CD14-positive monocyte (primary cell): Measurements from ENCODE around the gene CEBPZ. TPM values are rescaled to one million over a fixed set of nuclear protein-coding genes. Genes with fewer than 3 reads are reported as not detected.

Experiments
- DNase-seq, 3 donors: peaks; one replicate each; pipeline ENCODE4 v3.0.0-alpha.2; 2011 to 2022
- H2AFZ ChIP-seq: 2 replicates; pipeline ENCODE4 v1.6.0; 2012; ENCODE audit warnings: mild to moderate bottlenecking, low read depth, low read length, inconsistent platforms; ENCODE audit not compliant: insufficient read depth, poor library complexity, severe bottlenecking
- H3K27ac ChIP-seq, 2 donors: 1 replicate in 1 of 2; 2 replicates in 1 of 2; pipeline ENCODE4 v1.5.1; 2012 to 2013; ENCODE audit warnings: low read length in 2 of 2, control low read depth in 1 of 2, inconsistent platforms in 1 of 2, low read depth in 1 of 2, mild to moderate bottlenecking in 1 of 2
- H3K27me3 ChIP-seq, 2 donors: one replicate each; pipeline versions ENCODE4 v1.6.0 to v1.6.1; 2011 to 2013; ENCODE audit warnings: low read length in 2 of 2; ENCODE audit not compliant: control insufficient read depth in 2 of 2, insufficient read depth in 2 of 2
- H3K36me3 ChIP-seq, 2 donors: replicated peaks in 1 of 2; 1 replicate in 1 of 2; 2 replicates in 1 of 2; pipeline versions ENCODE4 v1.5.1 to v1.6.1; 2012 to 2013; ENCODE audit warnings: low read length in 2 of 2, control low read depth in 1 of 2, inconsistent platforms in 1 of 2, mild to moderate bottlenecking in 1 of 2; ENCODE audit not compliant: insufficient read depth in 2 of 2, control insufficient read depth in 1 of 2
- H3K4me1 ChIP-seq, 2 donors: 1 replicate in 1 of 2; 2 replicates in 1 of 2; pipeline versions ENCODE4 v1.5.1 to v1.6.1; 2012 to 2013; ENCODE audit warnings: low read length in 2 of 2, control low read depth in 1 of 2, inconsistent platforms in 1 of 2, mild to moderate bottlenecking in 1 of 2, moderate library complexity in 1 of 2; ENCODE audit not compliant: insufficient read depth in 2 of 2, control insufficient read depth in 1 of 2
- H3K4me2 ChIP-seq: replicated peaks from 2 replicates; pipeline ENCODE3; 2012; ENCODE audit warnings: low read length, moderate library complexity, mild to moderate bottlenecking; ENCODE audit not compliant: poor library complexity, severe bottlenecking; ENCODE audit errors: extremely low read depth
- H3K4me3 ChIP-seq, 3 experiments: fragments of 200-600 bp in 1 of 3; sonication (generic) in 1 of 3; replicated peaks in 1 of 3; 1 replicate in 2 of 3; 2 replicates in 1 of 3; pipeline ENCODE4 v1.5.1; 2011 to 2013; ENCODE audit warnings: low read length in 3 of 3, mild to moderate bottlenecking in 3 of 3, control low read depth in 2 of 3, low read depth in 2 of 3, inconsistent platforms in 1 of 3, moderate library complexity in 1 of 3
- H3K79me2 ChIP-seq: 2 replicates; pipeline ENCODE4 v1.6.0; 2012; ENCODE audit warnings: mild to moderate bottlenecking, control low read depth, inconsistent platforms, low read length, moderate library complexity; ENCODE audit not compliant: insufficient read depth
- H3K9ac ChIP-seq: 2 replicates; pipeline ENCODE4 v1.6.0; 2017; ENCODE audit warnings: low read length, mild to moderate bottlenecking; ENCODE audit not compliant: insufficient read depth, poor library complexity, severe bottlenecking
- H3K9me3 ChIP-seq, 2 donors: replicated peaks in 1 of 2; 1 replicate in 1 of 2; 2 replicates in 1 of 2; pipeline versions ENCODE4 v1.5.1 to v1.6.1; 2012 to 2013; ENCODE audit warnings: low read length in 2 of 2, control low read depth in 1 of 2; ENCODE audit not compliant: control insufficient read depth in 1 of 2, insufficient read depth in 1 of 2
- H4K20me1 ChIP-seq: 2 replicates; pipeline ENCODE4 v1.6.0; 2012; ENCODE audit warnings: mild to moderate bottlenecking, low read length, control low read depth, moderate library complexity; ENCODE audit not compliant: insufficient read depth
- H3K27ac Mint-ChIP-seq, 7 donors: one replicate each; pipeline ENCODE4 v1.8.0; 2020; ENCODE audit warnings: mild to moderate bottlenecking in 7 of 7, mixed read lengths in 7 of 7, moderate library complexity in 6 of 7, inconsistent platforms in 2 of 7
- H3K27me3 Mint-ChIP-seq, 3 donors: one replicate each; pipeline ENCODE4 v1.8.0; 2021 to 2022; ENCODE audit warnings: low read depth in 3 of 3, mild to moderate bottlenecking in 3 of 3, mixed read lengths in 3 of 3, moderate library complexity in 3 of 3, inconsistent platforms in 1 of 3
- H3K36me3 Mint-ChIP-seq, 2 donors: one replicate each; pipeline ENCODE4 v1.8.0; 2020; ENCODE audit warnings: mixed read lengths in 2 of 2, inconsistent platforms in 1 of 2, mild to moderate bottlenecking in 1 of 2
- H3K4me1 Mint-ChIP-seq: one replicate; pipeline ENCODE4 v1.8.0; 2020; ENCODE audit warnings: mild to moderate bottlenecking, mixed read lengths
- H3K4me3 Mint-ChIP-seq, 2 donors: one replicate each; pipeline ENCODE4 v1.8.0; 2020; ENCODE audit warnings: mild to moderate bottlenecking in 2 of 2, mixed read lengths in 2 of 2, moderate library complexity in 1 of 2
- H3K9me3 Mint-ChIP-seq, 7 donors: one replicate each; pipeline ENCODE4 v1.8.0; 2020 to 2022; ENCODE audit warnings: mixed read lengths in 7 of 7, mild to moderate bottlenecking in 6 of 7, moderate library complexity in 6 of 7, inconsistent platforms in 2 of 7
- CTCF ChIP-seq: fragments of 200-600 bp; IDR thresholded peaks from one replicate; pipeline ENCODE4 v1.8.0; 2022; ENCODE audit warnings: antibody characterized with exemption, mild to moderate bottlenecking
- WGBS: methylation state at CpG from one replicate; pipeline ENCODE4 v1.1.5; 2013; ENCODE audit warnings: missing lambda C conversion rate; ENCODE audit not compliant: insufficient coverage; 5-methylcytosine and 5-hydroxymethylcytosine counted together
- intact Hi-C, 2 donors: fragments of 100-400 bp; cut with micrococcal nuclease; formaldehyde crosslinking; loops; one replicate each; pipeline versions ENCODE4 v1.15.0 to v1.15.1; 2023
- polyA plus RNA-seq, 3 donors: library from polyadenylated mRNA; depleted of rRNA in 1 of 3; unstranded in 2 of 3; stranded (reverse) in 1 of 3; fragments of 300-500 nt in 2 of 3; fragments of >200 nt in 1 of 3; fragmentation: Illumina TruSeq in 2 of 3; gene quantifications; 1 replicate in 2 of 3; 2 replicates in 1 of 3; pipeline ENCODE4 v1.2.3, GENCODE V29; 2012 to 2021

The CEBPZ gene
- polyA plus RNA-seq, 3 donors = 5.7 to 11.2 (median 11.1) TPM

GRCh38 chr2:37192551-37192950 lies 38.8 kb downstream of the CEBPZ start:
- Mint-ChIP-seq H3K4me3 (no peak overlapping the region), H3K36me3 (no peaks in the 10 kb centered on the region), H3K27me3 (peaks cover 0 to 2% (median 0%) of the 10 kb centered on the region in 3 donors), H3K4me1 (peaks cover 31% of the 10 kb centered on the region), H3K27ac (no peak overlapping the region), H3K9me3 (peaks cover 0 to 5% (median 0%) of the 10 kb centered on the region in 7 donors)
- H3K9me3 ChIP-seq = no peaks in the 10 kb centered on the region
- H2AFZ ChIP-seq = no peak overlapping the region
- no peak overlapping the region for H3K4me2 ChIP-seq
- DNase-seq = no peak
- H3K36me3 ChIP-seq = no peaks in the 10 kb centered on the region
- TF ChIP-seq CTCF = no peak
- no peak overlapping the region for H3K9ac ChIP-seq
- no peaks in the 10 kb centered on the region for H3K27me3 ChIP-seq
- H4K20me1 ChIP-seq = no peaks in the 10 kb centered on the region
- H3K79me2 ChIP-seq = peaks cover 13% of the 10 kb centered on the region
- no CpG with 5 or more reads among the region's 1 CpG for WGBS
- H3K4me1 ChIP-seq = peaks cover 21 to 41% of the 10 kb centered on the region in 2 donors
- intact Hi-C loops = no loop called here
- no peak overlapping the region for H3K4me3 ChIP-seq
- H3K27ac ChIP-seq = no peak overlapping the region

- Mint-ChIP-seq H3K27me3 (peaks cover 0 to 2% (median 0%) of the 10 kb centered on the region in 3 donors), H3K27ac (peak overlapping the region in 1 of 7 donors; percentile 35), H3K9me3 (peaks cover 0 to 5% (median 0%) of the 10 kb centered on the region in 7 donors), H3K4me3 (no peak overlapping the region), H3K36me3 (no peaks in the 10 kb centered on the region), H3K4me1 (peaks cover 25% of the 10 kb centered on the region)
- Histone ChIP-seq H3K27ac (no peak overlapping the region), H4K20me1 (no peaks in the 10 kb centered on the region), H3K4me3 (no peak overlapping the region), H3K9me3 (no peaks in the 10 kb centered on the region), H3K4me2 (no peak overlapping the region), H3K36me3 (no peaks in the 10 kb centered on the region), H2AFZ (no peak overlapping the region), H3K9ac (no peak overlapping the region), H3K79me2 (peaks cover 5% of the 10 kb centered on the region), H3K4me1 (peaks cover 14 to 33% of the 10 kb centered on the region in 2 donors), H3K27me3 (no peaks in the 10 kb centered on the region)
- intact Hi-C loops = no loop called here
- 90% methylated on average over 3 of the region's 6 CpGs for WGBS
- DNase-seq = no peak
- no peak for TF ChIP-seq CTCF
Measured at GRCh38 chr2:37191747-37192146, 39.6 kb downstream of the CEBPZ start.
